ENCODE results near the gene ARL8B. TPM values are rescaled to one million over a fixed set of nuclear protein-coding genes. Genes with fewer than 3 reads are reported as not detected.
"Not testable (repeated sequence)": the region's sequence is repeated elsewhere in the genome, so short reads cannot be mapped to it uniquely, and the experiment has no call there.

Gene ARL8B
- total RNA-seq, 1 donor from 2014 or later, result 57.9 TPM

GRCh38 chr3:5141760-5142159, 19.7 kb downstream of the ARL8B start:
- intact Hi-C loops (cut with micrococcal nuclease), result no loop called here
- ChIA-PET CTCF (no interaction called here), POLR2A (interaction anchor here (1.5 to 5.7 kb wide), 3 partner anchors 40 to 64 kb away, joined by 4 to 55 read pairs (median 4); partner anchors contain the start of gene EDEM1)
- ATAC-seq (ENCODE audit: low read depth) (no peak), DNase-seq (no peak)
- peaks cover 69% of the 10 kb centered on the region for H3K36me3 Mint-ChIP-seq (ENCODE audit: low read depth)
- H3K27me3 Mint-ChIP-seq, result no peaks in the 10 kb centered on the region
- no peak overlapping the region for H3K27ac Mint-ChIP-seq
- H3K9me3 Mint-ChIP-seq, result peaks cover 18% of the 10 kb centered on the region
- H3K4me1 Mint-ChIP-seq, result peaks cover 81% of the 10 kb centered on the region
- TF ChIP-seq, protein P1, sequence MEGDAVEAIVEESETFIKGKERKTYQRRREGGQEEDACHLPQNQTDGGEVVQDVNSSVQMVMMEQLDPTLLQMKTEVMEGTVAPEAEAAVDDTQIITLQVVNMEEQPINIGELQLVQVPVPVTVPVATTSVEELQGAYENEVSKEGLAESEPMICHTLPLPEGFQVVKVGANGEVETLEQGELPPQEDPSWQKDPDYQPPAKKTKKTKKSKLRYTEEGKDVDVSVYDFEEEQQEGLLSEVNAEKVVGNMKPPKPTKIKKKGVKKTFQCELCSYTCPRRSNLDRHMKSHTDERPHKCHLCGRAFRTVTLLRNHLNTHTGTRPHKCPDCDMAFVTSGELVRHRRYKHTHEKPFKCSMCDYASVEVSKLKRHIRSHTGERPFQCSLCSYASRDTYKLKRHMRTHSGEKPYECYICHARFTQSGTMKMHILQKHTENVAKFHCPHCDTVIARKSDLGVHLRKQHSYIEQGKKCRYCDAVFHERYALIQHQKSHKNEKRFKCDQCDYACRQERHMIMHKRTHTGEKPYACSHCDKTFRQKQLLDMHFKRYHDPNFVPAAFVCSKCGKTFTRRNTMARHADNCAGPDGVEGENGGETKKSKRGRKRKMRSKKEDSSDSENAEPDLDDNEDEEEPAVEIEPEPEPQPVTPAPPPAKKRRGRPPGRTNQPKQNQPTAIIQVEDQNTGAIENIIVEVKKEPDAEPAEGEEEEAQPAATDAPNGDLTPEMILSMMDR (IDR thresholded peaks at IDR 0.05), result no peak
- no peak overlapping the region for H3K4me3 Mint-ChIP-seq

DNA sequence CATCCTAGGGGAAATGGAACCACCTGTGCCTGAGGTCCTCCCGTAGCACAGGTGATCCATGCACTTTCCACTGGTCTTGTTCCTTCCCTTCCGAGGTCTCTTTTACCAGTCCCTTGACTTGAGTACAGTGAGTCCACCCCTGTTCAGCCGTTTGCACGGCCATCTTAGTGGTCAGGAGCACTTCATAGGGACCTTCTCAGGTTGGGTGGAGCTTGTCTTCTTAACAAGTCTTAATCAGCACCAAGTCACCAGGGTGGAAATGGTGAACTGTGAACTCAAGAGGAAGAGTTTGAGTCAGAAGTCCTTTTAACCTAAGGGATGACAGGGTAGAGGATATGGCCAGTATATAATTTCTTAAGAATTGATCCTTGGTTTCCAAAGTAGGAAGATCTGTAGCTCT, 21.4 kb downstream of the ARL8B start:
- no peak overlapping the region for H3K27ac Mint-ChIP-seq
- CTCF ChIA-PET, result no interaction called here
- peaks cover 73% of the 10 kb centered on the region for H3K4me1 Mint-ChIP-seq
- no peak overlapping the region for H3K4me3 Mint-ChIP-seq
- peaks cover 18% of the 10 kb centered on the region for H3K9me3 Mint-ChIP-seq
- intact Hi-C loops (cut with micrococcal nuclease), result no loop called here
- TF ChIP-seq, protein P1 (IDR thresholded peaks at IDR 0.05), result no peak
- POLR2A ChIA-PET, result no interaction called here
- H3K36me3 Mint-ChIP-seq (ENCODE audit: low read depth), result peaks cover 82% of the 10 kb centered on the region
- ATAC-seq (ENCODE audit: low read depth), result no peak
- no peak for DNase-seq
- H3K27me3 Mint-ChIP-seq, result no peaks in the 10 kb centered on the region

GRCh38 chr3:5144316-5144994, 22.4 kb downstream of the ARL8B start:
- POLR2A ChIA-PET, result no interaction called here
- H3K4me1 Mint-ChIP-seq, result peaks cover 75% of the 10 kb centered on the region
- intact Hi-C loops (cut with micrococcal nuclease), result no loop called here
- peaks cover 18% of the 10 kb centered on the region for H3K9me3 Mint-ChIP-seq
- TF ChIP-seq, protein P1 (IDR thresholded peaks at IDR 0.05), result no peak
- no peaks in the 10 kb centered on the region for H3K27me3 Mint-ChIP-seq
- DNase-seq (no peak), ATAC-seq (ENCODE audit: low read depth) (no peak)
- CTCF ChIA-PET, result interaction anchor here (1.1 kb wide), 1 partner anchor 17 kb away, joined by 3 read pairs; no protein-coding TSS in a partner anchor
- H3K4me3 Mint-ChIP-seq, result no peak overlapping the region
- H3K36me3 Mint-ChIP-seq (ENCODE audit: low read depth), result peaks cover 90% of the 10 kb centered on the region
- H3K27ac Mint-ChIP-seq, result no peak overlapping the region

- DNase-seq (no peak), ATAC-seq (ENCODE audit: low read depth) (no peak)
- TF ChIP-seq, protein P1 (IDR thresholded peaks at IDR 0.05), result no peak
- ChIA-PET POLR2A (no interaction called here), CTCF (interaction anchor here (1.1 kb wide), 1 partner anchor 17 kb away, joined by 3 read pairs; no protein-coding TSS in a partner anchor)
- H3K27ac Mint-ChIP-seq, result no peak overlapping the region
- H3K4me3 Mint-ChIP-seq, result no peak overlapping the region
- intact Hi-C loops (cut with micrococcal nuclease), result no loop called here
- no peaks in the 10 kb centered on the region for H3K27me3 Mint-ChIP-seq
- H3K36me3 Mint-ChIP-seq (ENCODE audit: low read depth), result peaks cover 90% of the 10 kb centered on the region
- peaks cover 74% of the 10 kb centered on the region for H3K4me1 Mint-ChIP-seq
- peaks cover 18% of the 10 kb centered on the region for H3K9me3 Mint-ChIP-seq
Measured at GRCh38 chr3:5145120-5145519, 23.0 kb downstream of the ARL8B start.

DNA sequence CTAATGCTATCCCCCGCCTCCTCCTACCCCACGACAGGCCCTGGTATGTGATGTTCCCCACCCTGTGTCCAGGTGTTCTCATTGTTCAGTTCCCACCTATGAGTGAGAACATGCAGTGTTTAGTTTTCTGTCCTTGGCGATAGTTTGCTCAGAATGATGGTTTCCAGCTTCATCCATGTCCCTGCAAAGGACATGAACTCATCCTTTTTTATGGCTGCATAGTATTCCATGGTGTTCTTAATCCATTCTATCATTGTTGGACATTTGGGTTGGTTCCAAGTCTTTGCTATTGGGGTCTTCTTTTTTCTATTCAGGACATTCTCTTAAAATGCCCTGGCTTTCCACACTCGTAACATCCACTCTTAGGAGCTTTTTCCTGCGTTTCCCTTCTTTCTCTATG, 25.1 kb downstream of the ARL8B start:
- peaks cover 68% of the 10 kb centered on the region for H3K4me1 Mint-ChIP-seq
- H3K27me3 Mint-ChIP-seq; H3K4me3 Mint-ChIP-seq; CTCF ChIA-PET; POLR2A ChIA-PET; ATAC-seq (ENCODE audit: low read depth); intact Hi-C loops (cut with micrococcal nuclease); H3K27ac Mint-ChIP-seq; DNase-seq: not testable (repeated sequence)
- H3K36me3 Mint-ChIP-seq (ENCODE audit: low read depth), result peaks cover 77% of the 10 kb centered on the region
- H3K9me3 Mint-ChIP-seq, result peaks cover 16% of the 10 kb centered on the region
